Measurements from ENCODE around the gene GIN1.
"Not testable (repeated sequence)": the region's sequence is repeated elsewhere in the genome, so short reads cannot be mapped to it uniquely, and the experiment has no call there.

Gene GIN1, protein sequence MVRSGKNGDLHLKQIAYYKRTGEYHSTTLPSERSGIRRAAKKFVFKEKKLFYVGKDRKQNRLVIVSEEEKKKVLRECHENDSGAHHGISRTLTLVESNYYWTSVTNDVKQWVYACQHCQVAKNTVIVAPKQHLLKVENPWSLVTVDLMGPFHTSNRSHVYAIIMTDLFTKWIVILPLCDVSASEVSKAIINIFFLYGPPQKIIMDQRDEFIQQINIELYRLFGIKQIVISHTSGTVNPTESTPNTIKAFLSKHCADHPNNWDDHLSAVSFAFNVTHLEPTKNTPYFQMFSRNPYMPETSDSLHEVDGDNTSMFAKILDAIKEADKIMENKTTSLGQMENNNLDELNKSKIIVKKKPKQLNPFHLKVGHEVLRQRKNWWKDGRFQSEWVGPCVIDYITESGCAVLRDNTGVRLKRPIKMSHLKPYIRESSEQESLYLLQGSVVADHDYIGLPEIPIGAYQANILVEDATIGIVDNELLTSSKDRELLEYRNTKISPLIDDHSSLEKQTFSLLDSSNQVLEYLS

DNA sequence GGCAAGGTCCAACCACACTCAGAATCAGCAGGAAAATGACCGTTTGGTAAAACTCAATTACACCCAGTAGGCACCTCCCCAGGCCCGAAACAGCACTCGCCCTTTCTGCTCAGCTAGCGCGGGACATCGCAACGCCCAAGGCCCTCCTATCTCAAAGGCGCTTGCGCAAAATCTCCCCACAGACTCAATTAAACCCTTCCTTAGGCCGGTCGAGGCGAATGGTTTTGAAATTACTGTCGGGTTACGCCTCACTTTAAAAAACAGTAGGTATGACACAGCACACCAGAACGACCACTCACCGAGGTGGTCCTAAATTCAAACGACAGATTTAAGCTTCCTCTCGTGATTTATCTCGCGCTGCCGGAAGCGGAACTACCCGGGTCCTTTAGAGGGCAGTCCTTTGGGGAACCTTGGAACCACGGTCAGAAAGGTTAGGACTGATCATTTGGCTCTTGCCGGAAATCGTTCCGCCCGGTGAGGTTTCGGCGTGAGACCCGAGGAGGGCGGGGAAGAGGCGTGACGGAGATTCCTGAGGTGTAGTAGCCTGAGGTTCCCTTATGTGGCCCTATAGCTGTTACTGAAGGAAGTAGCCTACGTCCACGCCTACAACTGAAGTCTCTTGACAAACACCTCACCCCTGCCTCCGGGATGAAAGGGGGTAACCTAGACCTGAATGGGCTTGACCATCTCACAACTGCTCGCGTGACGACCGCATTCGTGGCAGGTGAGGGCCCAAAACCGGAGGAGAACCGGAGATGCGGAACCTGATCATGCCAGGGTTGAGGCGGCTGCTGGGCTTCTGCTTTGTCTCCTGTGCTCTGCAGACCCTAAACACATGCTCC lies at the start of gene GIN1, which contains the start of gene PPIP5K2:
TSS of gene GIN1 (minus strand) at position 374 of the 842 bp plus-strand sequence. CDS start 11,431 bp downstream, outside the sequence.
TSS of gene PPIP5K2 (plus strand) at position 537 of the 842 bp plus-strand sequence. CDS start 9,289 bp downstream, outside the sequence.
- peak; percentile 59 for DNase-seq (ENCODE audit: low spot score)

DNA sequence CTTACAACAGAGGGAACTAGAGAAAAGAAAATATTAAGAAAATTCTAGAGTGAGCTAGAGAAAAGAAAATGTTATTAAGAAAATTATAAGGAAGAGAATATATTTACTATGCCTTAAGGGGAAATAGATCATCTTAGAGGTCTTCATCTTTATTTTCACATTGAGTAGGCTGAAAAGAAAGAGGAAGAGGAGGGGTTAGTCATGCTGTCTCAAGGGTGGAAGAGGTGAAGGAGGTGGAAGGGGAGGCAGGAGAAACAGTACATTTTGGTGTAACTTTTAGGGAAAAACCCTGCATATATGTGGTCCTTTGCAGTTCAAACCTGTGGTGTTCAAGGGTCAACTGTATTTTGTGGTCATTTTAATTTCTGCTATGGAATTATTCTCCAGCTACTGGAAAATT lies 46.8 kb upstream of the GIN1 start:
- no peak for DNase-seq (ENCODE audit: low spot score)

- DNase-seq (ENCODE audit: low spot score) = no peak
Measured at GRCh38 chr5:103151156-103151555, 31.2 kb upstream of the GIN1 start.

DNA sequence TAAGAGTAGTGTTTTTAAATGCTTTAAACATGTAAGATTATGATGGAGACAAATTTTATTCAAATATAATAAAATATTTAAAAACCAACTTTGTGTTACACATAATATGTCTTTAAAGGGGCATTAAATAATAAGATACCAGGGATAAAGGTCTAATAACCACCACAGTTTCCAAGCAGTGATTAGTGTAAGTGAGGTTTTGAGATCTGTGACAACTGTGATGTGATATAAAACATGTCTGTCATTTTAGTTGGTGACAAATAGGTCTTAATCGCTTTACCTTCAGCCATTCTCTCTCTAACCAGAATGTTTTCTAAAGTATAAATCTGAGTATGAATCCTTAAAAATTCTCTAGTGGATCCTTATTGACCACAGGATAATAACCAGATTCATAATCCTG lies 28.3 kb upstream of the GIN1 start:
- no peak for DNase-seq (ENCODE audit: low spot score)

DNA sequence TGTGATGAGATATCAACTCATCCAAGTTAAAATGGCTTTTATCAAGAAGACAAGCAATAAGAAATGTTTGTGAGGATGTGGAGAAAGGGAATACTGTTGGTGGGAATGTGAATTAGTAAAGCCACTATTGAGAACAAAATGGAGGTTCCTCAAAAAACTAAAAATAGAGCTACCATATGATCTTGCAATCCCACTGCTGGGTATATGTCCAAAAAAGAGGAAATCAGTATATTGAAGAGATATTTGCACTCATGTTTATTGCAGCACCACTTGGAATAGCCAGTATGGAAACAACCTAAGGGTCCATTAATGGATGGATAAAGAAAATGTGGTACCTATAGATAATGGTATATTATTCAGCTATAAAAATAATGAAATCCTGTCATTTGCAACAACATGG lies 25.3 kb upstream of the GIN1 start:
- DNase-seq (ENCODE audit: low spot score) = no peak

DNA sequence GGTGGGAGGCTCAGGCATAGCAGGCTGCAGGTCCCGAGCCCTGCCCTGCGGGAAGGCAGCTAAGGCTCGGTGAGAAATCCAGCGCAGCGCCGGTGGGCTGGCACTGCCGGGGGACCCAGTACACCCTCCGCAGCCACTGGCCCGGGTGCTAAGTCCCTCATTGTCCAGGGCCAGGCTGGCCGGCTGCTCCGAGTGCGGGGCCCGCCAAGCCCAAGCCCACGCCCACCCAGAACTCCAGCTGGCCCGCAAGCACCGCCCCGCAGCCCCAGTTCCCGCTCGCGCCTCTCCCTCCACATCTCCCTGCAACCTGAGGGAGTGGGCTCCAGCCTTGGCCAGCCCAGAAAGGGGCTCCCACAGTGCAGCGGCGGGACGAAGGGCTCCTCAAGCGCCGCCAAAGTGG lies 22.2 kb upstream of the GIN1 start:
- DNase-seq (ENCODE audit: low spot score) = not testable (repeated sequence)

GRCh38 chr5:103139264-103139865 lies 19.4 kb upstream of the GIN1 start:
- peak; percentile 69 for DNase-seq (ENCODE audit: low spot score)

DNA sequence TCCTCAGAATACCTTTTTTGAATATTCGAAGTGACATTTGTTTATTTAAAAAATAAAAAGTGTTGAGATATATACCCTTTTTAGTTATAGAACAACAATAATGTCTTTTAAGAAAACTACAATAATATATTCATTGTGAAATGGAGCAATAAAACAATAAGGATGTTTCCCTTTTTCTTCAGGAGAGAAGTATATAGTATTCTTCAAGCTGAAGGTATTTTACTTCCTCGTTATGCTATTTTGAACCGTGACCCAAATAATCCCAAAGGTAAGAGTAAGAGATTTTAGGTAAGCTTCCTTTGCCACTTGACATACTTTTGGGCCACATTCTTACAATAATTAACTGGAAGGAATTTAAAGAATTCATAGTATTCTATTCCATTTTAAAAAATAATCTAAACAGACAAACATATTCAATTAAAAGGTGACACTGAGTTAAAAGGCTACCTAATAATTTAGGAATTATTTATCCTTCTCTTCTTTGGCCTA lies 18.3 kb upstream of the GIN1 start:
- DNase-seq (ENCODE audit: low spot score) = no peak

- DNase-seq (ENCODE audit: low spot score) = no peak
Measured at GRCh38 chr5:103135461-103135860, 15.5 kb upstream of the GIN1 start.

DNA sequence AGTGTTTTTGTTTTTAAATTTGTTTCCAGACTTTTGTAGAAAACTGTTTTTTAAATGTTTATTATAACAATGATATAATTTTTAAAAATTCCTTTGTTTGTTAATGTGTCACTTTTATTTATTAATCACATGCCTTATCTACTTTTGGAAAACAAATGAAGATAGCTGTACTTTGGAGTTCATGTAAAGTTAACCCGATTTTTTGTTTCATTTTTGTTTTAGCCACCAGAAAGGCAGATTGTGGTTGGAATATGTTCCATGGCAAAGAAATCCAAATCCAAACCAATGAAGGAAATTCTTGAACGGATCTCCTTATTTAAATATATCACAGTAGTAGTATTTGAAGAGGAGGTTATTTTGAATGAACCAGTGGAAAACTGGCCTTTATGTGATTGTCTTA lies 13.3 kb upstream of the GIN1 start:
- no peak for DNase-seq (ENCODE audit: low spot score)

DNA sequence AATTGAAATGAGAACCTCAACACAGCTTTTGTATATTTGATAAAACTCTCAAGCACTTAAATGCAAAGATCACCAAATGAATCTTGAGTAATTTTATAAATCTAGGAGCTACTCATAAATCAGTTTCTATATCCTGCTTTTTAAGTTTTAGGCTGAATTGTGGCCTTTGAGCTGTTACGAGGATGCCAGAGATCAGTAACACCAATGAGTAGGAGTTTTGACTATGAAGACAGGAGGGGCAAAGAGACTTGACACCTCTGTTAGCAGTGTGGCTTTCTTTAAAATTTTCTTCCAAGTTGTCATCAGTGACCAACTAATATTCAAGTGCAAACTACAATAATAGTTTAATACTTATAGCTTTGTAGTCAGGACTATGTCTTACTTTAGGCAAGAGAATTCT lies 12.7 kb upstream of the GIN1 start:
- no peak for DNase-seq (ENCODE audit: low spot score)

DNA sequence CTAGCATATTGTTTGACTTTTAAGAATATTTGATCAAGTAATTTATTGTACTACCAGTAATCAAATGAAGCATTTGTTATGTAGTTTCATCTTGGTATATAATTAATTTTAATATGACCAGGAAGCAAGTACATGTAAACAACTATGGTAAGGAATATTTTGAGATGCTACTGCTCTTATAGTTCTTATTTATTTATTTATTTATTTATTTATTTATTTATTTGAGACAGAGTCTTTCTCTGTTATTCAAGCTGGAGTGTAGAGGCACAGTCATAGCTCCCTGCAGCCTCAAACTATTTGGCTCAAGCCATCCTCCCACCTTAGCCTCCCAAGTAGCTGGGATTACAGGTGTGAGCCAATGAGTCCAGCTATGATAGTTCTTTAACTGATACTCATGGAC lies 8.3 kb upstream of the GIN1 start:
- no peak for DNase-seq (ENCODE audit: low spot score)

DNA sequence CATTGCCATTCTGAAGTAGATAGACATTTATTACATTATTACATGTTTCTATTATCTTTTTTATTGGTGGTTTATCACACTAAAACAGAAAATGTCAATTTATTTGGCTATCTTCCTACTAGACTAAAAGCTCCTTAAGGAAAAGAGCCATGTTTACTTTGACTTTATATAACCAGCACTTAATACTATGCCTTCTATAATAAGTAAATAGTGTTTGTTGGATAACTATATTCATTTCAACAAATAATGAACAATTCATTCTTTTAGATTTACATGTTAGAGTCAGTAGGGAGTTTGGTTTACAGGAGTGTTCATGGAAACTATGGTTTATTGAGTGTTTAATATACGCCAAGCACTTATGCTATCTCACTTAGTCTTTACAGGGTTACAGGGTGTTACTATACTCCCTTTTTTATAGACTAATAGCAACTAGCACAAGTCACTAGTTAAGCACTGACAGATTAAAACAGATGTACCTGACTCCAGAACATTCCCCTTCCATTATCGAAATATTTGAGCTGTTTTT lies 7.4 kb upstream of the GIN1 start:
- DNase-seq (ENCODE audit: low spot score) = no peak

DNA sequence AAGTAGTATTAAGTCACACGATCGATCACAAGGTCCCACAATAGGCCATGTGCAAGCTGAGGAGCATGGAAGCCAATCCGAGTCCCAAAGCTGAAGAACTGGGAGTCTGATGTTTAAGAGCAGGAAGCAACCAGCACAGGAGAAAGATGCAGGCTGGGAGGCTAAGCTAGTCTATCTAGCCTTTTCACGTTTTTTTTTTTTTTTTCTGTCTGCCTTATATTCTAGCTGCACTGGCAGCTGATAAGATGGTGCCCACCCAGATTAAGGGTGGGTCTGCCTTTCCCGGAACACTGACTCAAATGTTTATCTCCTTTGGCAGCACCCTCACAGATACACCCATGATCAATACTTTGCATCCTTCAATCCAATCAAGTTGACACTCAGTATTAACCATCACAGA lies 6.6 kb upstream of the GIN1 start:
- no peak for DNase-seq (ENCODE audit: low spot score)

DNA sequence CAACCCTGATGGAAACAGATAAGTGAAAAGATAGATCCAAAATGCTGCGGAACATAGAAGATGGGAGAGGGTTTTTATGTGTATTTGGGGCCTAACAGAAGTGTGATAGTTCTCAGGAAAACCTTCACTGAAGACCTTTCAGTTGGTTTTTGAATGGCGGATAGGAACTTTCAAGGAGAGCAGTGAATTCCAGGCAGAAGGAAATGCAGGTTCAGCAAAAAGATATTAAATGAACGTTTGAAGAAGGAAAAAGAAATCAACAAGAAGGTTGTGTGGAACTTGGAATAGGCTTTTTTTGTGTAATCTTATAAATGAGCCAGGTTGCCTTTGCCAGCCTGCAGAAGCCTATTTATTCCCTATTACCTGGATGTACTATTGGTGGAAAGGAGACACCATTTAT lies 2.3 kb upstream of the GIN1 start:
- no peak for DNase-seq (ENCODE audit: low spot score)

DNA sequence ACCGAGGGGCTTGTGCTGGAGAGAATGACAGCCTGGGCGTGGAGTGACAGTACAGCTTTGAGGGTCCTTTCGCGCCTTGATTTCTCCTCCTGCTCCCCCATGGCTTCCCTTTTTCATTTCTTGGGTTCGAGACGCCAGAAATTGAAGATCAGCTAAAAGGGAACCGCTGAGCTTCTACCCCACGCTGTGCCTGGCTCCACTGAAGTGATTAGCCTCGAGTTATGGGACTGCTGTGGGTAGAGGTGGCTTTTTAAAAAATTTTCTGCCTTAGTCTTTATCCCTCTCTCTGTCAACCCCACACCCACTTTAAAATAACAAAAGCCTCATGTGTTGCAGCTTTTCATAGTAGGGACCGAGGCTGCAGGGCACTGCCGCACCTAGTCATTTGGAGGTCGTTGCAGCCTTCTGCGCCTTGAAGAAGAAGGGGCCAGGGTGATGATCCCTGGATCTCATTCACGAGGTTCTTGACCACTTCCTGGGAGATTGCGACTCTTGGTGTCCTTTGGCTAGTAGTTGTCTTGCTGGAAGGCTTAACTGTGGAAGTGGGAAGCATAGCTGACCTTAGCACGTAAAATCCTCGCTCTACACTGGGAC lies 766 bp upstream of the GIN1 start:
- no peak for DNase-seq (ENCODE audit: low spot score)

GRCh38 chr5:103119070-103119764 lies 721 bp downstream of the GIN1 start:
- DNase-seq (ENCODE audit: low spot score) = no peak

DNA sequence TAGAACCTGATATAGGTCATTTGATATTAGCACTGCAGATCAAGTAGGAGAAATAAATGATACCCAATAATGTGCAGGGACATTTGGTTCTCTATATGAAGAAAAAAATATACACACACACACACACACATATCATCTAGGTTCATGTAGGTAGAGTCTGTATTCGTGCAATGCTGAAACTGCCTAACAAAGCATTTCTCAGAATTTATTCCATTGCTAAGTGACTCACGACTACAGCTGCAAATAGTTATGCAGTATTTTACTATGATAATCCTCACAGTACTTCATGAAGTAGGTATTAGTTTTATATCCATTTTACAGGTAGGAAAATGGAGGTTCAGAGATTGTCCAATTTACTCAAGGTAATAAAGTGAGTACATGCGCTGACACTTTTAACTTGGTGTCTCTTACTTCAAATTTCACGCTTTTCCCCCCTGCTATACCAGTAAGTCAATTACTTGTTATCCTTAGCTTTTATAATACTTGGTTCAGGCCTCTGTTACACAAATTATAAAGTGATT lies 2.4 kb downstream of the GIN1 start:
- DNase-seq (ENCODE audit: low spot score) = no peak

DNA sequence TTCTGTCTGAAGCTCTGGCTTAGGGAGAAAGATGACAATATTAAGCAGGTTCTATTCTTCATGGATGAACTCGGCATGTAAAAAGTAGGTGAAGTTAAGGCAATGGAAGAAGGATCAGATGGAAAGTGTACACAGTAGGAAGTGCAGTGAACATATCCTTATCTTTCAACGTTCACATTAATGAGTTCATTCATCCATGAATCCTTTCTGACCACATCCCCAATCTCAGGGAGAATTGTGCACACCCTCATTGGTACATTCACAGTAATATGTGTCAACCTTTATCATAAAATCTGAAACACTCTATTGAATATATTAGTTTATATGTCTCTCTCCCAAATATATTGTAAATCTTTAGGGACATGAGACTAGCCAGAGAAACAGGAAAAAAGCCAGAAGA lies 5.5 kb downstream of the GIN1 start:
- no peak for DNase-seq (ENCODE audit: low spot score)

GRCh38 chr5:103112910-103113309 lies 7.0 kb downstream of the GIN1 start:
- no peak for DNase-seq (ENCODE audit: low spot score)

DNA sequence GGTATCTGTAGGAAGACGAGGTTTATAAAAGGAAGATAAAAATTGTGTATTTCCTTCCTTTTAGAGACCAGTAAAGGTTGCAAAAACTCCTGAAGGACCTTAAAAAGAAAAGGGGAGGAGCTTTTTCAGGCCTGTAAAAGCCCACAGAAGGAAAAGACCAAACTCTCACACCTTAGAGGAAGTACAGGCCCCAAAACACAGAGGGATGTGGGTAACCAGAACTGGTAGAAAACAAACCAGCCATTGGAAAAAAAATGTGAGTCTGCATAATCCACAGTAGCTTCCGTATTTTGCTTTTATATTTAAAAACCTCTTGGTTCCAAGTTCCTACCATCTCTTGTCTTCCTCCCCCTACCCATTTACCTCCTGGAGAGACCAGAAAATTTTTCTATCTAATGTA lies 8.5 kb downstream of the GIN1 start:
- DNase-seq (ENCODE audit: low spot score) = no peak
